Midbrain (tissue), 1 donor: Measurements from ENCODE around the gene RABAC1.

Experiments
- DNase-seq: peaks from one replicate; lab custom pipeline; 2025; lab: John Stamatoyannopoulos, UW

The RABAC1 gene

DNA sequence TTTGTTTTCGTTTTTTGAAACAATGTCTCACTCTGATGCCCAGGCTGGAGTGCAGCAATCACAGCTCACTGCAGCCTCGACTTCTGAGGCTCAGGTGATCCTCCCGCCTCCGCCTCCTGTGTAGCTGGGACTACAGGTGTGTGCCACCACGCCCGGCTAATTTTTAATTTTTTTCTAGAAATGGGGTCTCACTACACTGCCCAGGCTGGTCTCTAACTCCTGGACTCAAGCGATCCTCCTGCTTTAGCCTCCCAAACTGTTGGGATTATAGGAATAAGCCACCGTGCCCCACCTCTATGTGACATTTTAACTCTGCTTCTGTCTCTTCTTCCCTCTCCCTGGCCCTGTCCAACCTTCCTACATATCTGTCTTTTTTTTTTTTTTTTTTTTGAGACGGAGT, 29.8 kb upstream of the RABAC1 start:
- DNase-seq: no peak

DNA sequence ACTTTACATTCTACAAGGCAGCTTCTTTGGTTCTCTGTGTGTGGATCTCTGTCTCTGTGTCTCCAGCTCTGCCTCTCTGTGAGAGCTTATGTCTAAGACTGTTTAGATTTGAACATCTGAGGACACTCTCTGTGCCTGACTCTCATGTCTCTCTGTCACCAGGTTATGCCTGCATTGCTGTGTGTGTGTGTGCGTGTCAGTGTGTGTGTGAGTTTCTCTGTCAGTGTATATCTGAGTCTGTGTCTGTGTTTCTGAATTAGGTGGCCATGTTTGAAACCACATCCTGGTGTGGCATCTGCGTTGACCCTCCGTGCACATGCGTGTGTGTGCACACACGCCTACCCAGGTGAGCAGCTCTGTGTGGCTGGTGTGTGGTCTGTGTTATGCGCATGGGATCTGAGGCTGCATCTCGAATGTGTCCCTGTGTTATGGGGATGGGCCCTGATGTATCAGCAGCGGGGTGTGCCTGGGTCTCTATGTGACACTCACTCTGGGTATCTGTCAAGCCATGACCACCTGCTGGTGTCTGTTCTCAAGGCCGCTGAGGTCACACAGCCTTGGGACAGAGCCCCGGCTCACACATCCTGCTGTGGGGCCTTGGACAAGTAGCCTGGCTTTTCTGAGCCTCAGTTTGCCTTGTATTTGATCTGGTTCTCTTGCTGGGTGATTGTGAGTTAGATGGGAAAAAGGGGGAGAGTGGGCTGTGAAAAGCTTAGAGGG, 28.2 kb upstream of the RABAC1 start:
- no peak for DNase-seq

DNA sequence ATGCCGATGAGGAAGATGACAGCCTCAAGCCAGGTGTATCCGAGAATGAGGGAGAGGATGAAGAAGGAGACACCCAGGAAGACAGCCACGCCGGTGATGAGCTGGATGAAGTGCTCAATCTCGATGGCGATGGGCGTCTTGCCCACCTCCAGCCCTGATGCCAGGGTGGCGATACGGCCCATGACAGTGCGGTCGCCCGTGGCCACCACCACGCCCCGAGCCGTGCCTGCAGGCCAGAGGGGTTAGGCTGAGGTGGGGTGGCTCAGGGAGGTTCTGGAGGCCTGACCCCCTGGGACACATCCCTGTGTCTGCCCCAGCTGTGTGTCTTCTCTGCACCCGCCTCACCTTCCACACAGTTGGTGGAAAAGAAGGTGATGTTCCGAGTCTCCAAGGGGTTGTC, 25.8 kb upstream of the RABAC1 start:
- DNase-seq: no peak

DNA sequence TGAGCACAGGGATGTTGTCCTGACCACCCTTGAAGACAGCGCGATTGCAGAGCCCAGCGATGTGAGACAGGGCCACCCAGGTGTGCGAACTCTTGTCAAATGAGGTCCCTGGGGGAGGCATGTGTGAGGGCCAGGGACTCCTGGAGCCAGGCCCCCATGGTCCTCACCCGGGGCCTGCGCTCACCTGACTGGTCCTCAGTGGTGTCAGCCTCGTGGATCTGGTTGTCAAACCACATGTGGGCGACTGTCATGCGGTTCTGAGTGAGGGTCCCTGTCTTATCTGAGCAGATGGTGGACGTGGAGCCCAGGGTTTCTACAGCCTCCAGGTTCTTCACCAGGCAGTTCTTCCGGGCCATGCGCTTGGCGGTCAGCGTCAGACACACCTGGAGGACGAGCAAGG, 22.6 kb upstream of the RABAC1 start:
- no peak for DNase-seq

DNA sequence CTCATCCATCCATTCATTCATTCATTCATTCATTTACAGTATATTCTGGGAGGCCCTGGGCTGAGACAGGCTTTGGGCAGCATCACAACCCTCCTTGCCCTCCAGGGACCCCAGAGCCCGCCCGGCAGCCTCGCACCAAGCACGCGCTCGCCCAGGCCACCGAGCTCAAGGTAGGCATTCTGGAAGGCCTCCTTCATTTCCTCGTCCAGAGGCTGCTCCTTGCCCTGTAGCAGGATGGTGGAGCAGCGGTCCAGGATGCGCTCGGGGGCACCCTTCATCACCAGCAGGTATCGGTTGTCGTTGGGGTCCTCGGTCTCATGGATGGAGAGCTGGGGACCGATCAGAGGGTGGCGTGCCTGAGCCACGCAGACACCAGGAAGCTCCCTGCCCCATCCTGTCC, 19.3 kb upstream of the RABAC1 start:
- no peak for DNase-seq

DNA sequence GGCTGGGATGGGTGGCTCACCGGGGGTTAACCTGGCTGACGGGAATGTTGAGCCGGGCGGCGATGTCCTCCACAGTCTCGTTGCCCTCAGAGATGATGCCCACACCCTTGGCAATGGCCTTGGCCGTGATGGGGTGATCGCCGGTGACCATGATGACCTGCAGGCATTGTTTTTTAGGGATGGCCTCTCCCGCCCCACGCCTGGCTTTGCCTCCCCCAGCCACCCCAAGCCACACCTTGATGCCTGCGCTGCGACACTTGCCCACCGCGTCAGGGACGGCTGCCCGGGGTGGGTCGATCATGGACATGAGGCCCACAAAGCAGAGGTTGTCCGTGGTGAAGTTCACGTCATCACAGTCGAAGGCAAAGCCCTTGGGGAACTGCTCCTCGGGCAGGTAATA, 18.8 kb upstream of the RABAC1 start:
- DNase-seq: no peak

DNA sequence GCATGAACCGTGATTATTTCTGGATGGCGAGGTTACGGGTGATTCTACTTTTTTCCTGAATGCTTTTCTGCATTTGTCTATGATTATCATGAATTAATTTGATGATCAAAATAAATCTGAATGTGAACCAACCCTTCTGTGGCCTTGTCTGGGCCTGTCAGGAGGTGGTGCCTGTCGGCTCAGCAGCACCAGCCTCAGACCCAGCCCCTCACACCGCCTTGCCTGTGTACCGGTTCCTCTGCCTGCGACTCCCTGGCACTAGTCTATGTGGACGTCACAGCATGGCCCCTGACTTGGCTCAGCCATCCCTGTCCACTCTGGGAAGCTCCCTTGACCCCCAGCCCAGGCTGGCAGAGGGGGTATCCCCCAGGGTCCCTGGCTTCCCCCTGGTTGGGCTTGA, 15.5 kb upstream of the RABAC1 start:
- DNase-seq: no peak

DNA sequence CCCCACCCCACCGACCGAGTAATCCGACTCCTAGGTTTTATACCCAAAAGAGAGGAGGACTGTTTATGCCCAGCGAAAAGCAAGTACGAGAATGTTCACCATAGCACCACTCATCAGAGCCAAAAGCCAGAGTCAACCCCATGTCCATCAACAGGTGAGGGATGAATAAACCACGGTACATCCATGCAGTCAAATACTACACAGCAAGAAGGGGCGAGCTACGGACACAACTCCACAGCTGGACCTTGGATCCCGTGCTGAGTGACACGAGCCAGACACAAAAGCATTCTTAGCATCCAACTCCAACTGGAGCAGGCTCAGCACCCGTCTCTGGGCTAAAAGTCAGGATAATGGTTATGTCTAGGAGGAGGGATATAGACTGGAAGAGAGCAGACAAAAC, 12.2 kb upstream of the RABAC1 start:
- DNase-seq: no peak

DNA sequence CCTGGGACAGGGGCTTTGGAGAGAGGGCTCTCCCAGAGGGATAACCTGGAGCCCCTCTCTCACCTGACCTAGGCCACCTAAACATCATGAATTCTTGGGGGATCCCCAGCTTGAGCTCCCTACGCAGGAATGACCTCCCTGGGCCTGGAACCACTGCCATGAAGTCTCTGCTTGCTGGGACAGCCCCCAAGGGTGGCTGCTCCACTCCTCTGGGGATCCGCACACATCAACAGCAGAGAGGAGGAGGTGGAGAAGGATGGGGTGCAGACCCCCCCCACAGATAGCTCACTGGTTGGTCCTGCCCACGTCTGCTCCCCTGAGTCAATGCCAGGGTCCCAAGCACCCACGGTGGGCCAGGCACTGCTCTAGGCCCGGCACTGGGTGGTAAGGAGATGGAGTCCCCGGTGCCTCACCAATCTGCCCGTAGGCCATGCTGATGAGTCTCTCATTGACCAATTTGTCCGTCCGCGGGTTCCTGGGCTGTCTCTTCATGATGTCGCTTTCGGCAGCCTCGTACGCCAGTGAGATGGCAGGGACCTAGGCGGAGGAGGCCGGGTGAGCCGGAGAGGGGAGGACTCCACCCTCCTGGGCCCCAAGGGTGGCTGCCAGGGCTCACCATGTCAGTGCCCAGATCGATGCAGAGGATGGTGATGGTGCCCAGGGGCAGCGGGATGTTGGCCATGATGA, 10.8 kb upstream of the RABAC1 start:
- DNase-seq: no peak

DNA sequence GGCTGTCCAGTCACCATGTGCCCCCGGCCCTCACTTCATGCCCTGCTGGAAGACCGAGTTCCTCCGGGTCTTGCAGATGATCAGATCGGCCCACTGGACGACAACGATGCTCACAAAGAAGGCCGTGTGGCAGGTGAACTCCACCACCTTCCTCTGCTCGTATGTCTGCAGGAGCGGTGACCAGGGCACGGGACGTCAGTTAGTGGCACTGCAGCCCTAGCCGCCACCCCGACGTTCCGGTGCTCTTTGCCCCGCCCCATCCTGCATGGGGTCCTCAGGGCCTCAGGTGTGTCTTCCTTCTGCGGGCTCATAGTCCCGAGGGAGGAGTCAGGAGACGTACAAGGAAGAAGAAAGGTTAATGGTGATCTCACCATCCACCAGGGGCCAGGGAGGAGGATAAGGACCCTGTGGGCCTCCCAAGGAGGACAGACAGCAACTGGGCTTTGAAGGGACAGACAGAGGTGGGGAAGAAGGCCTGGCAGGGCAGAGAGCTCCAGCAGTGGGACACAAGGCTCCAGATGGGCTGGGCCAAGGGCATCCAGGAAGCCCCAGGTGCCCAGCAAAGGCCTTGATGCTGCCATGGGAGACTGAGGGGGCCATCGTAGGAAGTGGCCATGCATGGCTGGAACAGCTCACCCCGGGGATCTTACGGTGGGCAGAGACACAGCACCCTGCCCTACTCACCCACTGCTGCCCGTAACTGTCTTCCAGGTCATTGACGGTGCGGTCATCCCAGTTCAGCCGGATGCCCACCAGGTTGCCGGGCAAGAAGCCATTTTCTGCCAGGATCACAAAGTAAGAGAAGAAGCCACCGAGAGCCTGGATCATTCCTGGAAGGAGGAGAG, 9.9 kb upstream of the RABAC1 start:
- no peak for DNase-seq

DNA sequence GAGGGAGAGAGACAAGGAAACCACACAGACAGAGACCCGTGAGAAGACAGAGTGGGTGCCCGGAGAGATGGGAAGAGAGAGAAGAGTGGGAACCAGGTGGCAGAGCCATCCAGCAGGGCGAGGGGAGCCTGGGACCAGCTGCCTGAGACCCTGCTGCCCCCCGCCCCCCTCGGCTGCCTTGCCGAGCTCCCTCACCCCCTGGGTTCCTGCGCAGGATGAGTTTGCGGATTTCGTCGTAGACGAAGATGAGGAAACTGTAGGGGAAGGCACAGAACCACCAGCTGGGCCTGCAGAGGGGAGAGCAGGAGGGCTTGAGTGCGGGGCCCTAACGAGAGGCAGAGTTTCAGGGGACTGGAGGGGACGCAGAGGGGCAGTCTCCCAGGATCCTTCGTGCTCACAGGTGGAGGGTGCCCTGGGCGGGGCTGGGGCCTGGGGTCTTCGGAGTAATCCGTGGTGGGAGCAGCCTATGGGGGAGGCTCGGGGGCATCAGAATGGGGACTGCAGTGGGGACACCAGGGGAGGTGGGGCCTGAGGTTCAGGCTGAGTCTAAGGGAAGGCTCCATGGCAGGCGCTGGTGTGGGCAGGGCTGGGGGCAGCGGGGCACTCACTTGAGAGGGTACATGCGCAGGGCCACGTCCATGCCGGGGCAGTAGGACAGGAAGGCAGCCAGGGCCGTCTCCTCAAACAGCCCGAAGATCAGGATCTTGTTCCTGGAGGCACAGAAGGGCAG, 8.1 kb upstream of the RABAC1 start:
- DNase-seq: no peak

DNA sequence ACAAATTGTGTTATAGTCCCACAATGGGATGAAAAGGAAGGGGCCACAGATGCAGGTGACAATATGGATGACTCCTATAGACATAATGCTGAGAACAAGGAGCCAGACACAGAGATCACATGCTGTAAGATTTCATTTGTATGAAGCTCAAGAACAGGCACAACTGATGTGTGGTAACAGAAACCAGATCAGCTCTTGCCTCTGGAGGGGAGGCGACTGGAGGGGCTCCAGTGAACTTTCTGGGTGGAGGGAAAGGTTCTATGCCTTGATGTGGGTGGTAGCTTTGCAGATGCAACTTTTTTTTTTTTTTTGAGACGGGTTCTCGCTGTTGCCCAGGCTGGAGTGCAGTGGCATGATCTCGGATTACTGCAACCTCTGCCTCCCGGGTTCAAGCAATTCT, 6.0 kb upstream of the RABAC1 start:
- DNase-seq: no peak

DNA sequence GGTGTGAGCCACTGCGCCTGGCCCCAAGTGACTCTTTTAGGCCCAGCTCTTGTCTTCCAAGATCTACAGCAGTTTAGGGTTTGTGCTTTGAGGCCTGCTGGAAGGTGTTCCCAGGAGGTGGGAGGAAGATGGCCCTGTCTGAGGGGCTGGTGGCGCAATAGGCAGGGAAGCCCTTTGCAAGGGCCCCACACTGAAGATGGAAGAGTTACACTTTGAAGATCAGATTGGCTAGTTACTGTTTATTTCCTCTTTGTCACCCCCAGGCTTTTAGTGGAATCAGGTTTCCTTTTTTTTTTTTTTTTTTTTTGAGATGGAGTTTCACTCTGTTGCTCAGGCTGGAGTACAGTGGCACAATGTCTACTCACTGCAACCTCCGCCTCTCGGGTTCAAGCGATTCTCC, 1.9 kb upstream of the RABAC1 start:
- DNase-seq: no peak

DNA sequence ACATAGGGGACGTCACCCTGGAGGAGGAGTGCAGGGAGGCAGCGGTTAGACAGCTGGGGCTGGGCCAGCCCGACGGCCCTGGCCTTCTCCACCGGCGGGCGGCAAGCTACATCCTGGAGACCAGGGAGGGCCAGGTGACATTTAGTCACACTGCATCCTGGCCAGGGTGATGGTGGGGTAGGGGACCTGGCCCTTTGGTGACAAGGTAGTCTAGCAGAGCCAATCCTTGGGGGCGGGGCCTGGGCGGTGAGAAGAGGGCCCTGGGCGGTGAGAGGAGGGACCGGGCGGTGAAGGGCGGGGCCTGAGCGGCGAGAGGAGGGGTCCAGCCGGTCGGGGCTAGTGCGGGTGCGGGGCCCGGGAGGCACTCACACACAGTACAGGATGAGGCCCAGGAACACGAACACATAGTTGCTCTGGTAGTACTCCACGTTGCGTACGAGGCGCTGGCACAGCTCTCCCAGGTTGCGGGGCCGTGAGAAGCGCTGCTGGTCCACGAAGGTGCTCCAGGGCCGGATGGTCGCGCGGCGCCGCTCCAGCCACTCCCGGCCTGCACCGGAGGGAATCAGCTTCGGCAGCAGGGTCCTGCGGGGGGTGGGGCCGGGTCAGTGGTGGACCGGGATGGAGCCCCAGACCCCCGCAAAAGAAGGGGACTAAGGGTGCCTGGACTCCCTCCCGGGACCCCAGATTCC, 610 bp downstream of the RABAC1 start:
- peak; percentile 37 for DNase-seq

DNA sequence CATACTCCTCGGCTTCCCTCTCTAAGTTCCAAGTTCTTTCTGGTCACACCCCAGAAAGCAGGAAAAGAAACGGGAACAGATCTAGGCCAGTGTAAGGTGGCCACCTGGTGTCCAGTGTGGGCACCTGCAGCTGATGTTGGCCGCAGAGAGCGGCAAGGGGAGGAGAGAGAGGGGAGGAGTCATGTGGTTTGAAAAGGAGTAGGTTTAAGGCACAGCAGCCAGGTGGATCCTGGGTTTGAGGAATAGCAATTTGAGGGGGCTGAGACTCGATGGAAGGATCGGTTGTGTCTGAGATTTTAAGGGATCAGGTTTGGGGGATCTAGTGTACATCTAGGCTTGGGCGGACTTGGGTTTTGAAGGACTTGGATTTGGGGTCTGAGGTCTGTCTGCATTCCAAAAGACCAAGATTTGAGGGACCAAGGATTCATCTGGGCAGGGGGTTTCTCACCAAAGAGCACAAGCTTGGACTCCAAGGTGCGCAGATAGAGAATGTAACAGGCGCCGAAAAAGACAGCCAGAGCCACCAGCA, 1.2 kb downstream of the RABAC1 start:
- DNase-seq: peak; percentile 50

DNA sequence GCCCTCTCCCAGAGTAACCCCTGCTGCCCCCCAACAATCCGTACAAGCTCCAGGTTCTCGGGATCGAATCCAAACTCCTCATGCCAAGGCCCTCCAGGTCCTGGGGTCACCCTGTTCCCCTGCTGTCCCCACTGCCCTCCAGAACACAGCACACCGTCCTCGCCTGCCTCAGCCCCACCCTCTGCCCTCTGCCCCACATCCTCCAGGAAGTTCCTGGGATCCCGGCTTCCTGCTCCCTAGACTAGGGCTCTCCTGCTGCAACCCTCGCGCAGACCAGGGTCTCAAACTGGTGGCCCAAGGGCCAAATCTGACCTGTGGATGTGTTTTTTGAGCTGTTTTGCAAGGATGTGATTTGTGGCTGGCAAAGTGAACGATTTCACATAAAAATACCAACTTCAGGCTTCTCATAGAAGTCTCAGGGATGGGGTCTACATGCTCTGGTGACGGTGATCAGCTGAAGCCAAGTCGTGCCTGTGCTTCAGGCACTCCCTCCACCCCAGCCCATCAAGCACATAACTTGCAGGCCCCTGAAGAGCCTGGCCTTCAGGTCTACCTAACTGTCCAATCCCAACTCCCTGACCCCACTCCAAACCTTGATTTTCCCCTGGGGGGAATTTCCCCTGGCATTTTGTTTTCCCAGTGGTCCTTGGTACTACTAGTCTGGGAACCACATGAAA, 1.8 kb downstream of the RABAC1 start:
- DNase-seq: no peak

DNA sequence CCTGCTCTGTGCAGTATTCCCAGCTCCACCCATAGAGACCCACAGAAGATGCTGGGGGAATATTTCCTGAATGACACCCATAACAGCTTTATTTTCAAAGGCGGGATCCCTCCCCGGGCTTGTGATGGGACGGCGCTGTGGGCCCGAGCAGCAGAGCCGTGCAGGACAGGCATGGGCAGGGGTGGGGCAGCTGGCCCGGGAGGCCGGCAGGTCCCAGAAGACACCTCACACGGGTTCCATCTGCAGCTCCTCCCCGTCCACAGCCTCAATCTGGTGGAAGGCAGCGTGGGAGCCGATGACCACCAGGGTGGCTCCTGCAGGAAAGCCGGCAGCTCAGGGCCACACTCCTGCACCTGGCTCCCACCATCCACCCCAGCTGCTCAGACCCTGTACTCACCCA, 2.5 kb downstream of the RABAC1 start:
- DNase-seq: no peak

DNA sequence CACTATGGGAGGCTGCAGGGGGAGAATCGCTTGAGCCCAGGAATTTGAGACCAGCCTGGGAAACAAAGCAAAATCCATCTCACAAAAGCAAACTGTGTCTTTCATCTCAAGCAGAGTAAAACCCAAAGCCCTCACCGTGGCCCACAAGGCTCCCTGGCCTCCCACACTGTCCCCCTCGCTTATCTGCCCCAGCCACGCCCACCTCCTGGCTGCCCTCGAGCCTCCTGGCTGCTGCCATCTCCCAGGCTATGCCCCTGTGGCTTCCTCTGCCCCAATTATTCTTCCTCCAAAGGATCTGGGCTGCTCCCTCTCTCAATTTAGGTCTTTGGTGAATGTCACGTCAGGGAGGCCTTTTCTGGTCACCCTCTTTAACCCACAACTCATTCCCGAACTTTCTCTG, 3.6 kb downstream of the RABAC1 start:
- DNase-seq: no peak

DNA sequence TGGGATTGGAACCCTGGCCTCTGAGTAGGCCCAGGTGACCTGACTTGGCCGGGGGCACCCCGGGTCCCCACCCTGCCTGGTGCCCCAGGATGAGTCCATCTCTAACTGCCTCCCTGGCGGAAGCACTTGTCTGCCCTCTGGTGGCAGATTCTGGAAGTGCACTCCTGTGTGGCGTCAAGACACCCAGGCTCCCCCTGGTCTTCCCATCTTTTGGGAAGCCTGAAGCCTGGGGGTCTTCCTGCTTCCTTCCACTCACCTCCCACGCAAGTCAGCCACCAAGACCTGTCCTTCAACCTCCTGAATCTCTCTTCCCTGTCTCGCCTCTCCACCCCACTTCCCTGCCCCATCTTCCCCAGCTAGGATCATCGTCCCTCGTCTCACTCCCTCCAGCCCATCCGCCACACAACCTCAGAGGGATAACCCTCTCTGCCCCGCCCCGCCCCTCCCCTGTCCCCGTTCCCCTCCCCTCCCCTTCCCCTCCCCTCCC, 7.4 kb downstream of the RABAC1 start:
- peak; percentile 70 for DNase-seq

DNA sequence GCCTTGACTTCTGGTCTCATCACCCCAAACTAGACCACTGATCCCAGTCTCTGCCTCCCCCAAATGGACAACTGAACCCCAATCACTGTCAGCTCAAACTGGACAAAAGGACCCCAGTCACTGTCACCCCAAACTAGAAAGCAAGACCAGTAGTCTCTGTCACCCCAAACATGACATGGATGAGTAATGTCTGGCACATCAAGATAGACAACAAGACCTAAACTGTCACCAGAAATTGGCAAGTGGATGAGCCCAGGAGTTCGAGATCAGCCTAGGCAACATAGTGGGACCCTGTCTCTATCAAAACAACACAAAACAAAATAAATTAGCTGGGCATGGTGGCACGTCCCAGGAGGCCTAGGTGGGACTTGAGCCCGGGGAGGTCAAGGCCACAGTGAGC, 12.0 kb downstream of the RABAC1 start:
- no peak for DNase-seq
